GM19043 (cell line): Measurements from ENCODE around the gene DMC1.

Experiments used
- ATAC-seq: cut with Tn5 transposase; IDR thresholded peaks from one replicate; pipeline ENCODE4 v1.9.1; 2021; ENCODE audit warnings: low read depth; ENCODE audit not compliant: unreplicated experiment

The DMC1 gene

DNA sequence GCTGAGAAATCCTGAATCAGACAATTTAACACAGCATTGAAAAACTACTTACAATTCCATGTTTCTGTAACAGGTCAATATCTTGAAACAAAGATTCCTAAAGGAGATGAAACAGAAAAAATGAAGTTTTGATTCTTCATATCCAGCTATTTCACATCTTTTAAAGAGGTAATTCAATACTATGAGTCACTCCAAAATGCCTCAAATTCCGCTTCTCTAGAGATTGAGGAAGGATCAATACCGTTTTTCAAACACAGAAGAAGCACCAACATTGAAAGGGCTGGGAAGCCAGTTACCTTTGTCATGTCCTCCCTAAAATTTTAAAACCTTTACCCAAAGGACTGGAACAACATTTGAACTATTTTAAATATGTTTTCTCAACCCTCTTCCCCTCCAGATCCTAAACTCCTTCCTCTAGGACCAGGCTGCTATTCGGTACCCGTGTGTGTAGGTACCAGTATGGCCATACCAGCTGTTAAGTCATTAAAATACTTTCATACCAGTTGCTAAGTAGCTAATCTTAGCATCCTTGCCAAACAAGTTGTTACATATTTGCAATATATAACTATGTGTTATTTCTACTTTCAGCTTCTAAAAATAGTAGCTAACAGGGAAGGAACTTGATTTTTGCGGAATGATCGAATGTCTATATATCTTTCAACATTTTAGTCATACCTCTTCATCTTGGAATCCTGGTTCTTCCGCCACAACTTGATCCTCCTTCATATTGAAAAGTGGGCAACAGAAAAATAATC, 2.3 kb downstream of the DMC1 start:
- ATAC-seq, result no peak

DNA sequence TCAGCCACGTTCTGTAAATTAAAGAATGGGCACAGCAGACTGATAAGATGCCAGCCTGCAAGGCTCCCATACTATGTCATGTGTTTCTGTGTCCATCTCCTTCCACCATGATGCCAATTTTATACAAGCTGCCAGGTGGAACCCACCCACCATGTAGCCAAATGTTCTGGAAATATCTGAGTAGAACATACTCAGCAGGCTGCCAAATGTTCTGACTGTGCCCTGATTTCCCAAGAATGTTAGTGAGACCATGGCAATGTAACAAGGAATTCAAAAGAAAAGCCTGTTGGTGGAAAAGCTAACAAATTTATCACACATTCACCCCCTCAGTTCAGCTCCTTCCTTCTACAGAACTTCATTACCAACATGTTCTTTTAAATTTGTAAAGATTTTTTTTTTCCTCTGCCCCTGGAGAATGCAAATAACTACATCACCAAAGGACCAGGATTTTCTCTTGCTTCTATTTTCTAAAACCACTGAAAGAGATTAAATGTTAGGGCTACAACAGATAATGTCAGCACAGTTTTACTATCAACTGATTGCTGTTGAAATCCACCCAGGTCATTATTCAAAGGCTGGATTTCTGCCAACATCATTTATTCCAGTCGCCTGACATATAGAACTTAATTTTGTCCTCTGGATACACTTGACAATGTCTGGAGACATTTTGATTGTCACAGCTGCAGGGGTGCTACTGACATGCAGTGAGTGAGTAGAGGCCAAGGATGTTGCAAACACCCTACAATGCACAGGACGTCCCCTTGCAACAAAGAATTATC, 3.1 kb downstream of the DMC1 start:
- no peak for ATAC-seq

- no peak for ATAC-seq
Measured at GRCh38 chr22:38565441-38565840, 4.5 kb downstream of the DMC1 start.

DNA sequence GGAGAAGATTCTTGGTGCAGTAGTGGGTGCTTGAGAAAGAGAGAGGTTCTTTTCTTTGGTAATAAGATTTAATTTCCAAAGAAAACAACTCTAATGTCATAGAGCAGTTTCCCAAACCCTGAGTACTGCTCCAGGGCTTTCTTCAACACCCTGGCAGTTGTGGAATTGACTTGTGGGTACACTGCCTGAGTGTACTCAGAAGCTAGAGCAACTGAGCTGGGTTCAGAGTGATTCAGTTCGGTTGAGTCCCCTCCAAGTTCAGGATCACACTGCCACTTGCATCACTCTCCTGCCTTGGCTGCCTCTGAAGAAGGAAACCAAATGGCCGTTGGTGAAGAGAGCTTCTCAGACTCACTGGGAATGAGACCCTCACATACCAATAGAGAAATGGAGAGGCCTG, 5.3 kb downstream of the DMC1 start:
- no peak for ATAC-seq

DNA sequence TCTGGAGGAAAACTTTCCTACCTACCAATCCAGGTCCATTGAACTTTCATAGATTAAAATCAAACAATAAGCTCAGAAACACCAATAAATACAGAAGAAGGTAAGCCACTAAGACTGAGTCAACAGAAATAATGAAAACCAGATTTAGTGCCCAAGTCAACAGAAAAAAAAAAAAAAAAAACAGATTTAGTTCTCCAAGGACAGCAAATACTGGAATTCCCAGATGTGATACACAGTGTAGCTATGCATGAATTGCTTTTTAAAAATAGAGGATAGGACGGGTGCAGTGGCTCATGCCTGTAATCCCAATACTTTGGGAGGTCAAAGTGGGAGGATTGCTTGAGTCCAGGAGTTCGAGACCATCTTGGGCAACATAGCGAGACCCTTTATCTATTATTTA, 15.7 kb downstream of the DMC1 start:
- ATAC-seq, result no peak

GRCh38 chr22:38549101-38549894, 20.7 kb downstream of the DMC1 start:
- ATAC-seq, result no peak

DNA sequence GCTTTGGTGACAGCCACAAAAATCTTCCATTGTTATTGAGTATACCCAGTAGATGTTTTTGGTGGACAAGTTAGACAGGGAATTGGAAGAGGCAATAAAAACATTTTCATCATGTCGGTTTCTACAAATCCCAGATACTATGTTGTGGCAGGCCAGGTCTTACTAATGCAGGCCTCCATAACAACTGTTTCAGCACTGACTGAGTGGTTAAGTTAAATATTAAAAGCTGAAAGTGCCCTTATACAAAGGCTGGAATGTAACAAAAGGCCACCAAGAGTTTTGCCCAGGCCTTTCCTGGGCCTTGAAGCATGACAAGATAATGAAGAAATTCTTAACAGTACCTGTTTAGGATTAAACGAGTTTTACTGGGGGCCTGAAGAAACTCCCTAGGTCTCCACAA, 29.3 kb downstream of the DMC1 start:
- no peak for ATAC-seq

DNA sequence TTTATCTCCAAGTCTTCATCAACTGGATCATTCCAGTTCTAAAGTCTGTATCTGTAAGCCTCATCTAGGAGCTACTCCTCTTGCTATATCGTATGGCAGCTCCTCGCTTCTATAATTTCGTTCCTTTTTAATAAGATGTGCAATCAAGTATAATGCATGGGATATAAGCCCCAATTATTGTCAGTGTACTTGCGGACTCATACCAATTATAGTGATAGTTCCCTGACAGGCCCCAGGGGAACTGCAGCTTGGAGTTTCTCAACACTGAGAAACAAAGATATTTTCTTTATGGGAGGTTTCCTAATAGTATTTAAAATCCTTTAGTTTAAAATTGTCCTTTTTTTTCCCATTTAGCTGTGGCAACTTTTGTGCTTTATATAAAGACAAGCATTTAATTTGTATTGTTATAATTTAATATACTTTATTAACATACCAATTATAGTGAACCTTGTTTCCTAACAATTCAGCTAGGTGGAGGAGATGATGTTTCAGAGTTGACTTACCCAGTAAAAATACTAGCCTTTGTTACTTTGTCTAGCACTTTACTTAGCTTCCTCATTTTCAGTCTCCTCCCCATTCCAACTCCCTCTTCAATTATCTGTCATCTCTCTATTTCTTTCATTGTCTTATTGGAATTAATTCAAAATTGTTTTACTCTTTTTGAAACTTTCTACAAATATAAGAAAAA, 38.6 kb downstream of the DMC1 start:
- ATAC-seq, result no peak

- ATAC-seq, result no peak
Measured at GRCh38 chr22:38524429-38524828, 45.6 kb downstream of the DMC1 start.

- ATAC-seq, result no peak
Measured at GRCh38 chr22:38523479-38523878, 46.5 kb downstream of the DMC1 start.

DNA sequence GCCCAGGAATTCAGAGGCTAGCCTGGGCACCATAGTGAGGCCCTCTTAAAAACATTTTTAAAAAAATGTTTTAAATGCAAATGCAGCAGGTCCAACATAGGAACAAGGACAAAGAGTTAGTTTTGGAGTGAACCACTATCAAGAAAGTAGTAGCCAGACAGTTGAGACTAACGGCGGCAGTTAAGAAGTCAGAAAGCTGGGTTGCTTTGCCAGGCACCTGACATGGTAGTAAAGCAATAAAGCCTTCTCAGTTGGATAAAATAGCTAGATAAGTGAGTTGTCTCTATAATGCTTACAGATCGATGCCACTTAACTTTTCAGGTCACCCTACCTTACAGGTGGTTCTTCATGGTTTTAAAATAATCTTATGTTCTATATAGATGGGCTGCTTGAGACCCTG, 47.0 kb downstream of the DMC1 start:
- no peak for ATAC-seq

DNA sequence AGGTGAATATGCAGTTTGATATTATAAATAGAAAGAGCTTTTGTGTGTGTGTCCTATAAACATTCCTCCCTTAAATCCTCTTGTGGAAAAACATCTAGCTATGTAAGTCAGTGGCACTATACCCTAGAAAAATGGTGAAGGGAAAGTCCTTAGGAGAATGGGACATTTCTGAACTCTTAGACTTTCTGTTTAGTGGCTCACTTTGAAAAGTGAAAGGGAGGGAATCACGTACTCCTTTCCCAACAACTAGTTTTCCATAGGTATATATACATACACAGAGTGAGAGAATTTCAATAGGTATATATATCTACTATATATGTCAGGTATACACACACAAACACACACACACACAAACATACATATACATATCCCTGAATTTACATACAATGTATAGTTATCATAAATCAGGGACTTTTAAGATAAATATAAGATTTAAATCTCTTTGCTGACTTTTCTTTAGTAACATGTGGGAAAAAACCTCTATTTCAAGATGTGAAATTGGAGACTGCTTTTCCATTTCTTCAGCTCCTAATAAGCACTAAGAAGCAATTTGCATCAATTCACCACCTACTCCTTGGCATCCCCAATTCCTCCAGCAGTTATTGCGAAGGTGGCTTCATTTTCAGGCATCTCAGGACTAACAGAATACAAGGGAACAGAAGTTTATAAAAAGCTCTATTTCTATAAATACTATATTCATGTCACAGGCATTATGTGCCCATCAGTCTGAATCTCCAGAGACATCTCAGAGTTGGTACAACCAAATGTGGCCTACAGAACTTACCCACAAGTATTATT, 50.3 kb downstream of the DMC1 start:
- ATAC-seq, result no peak

GRCh38 chr22:38518620-38519019, 51.4 kb downstream of the DMC1 start:
- ATAC-seq, result no peak

DNA sequence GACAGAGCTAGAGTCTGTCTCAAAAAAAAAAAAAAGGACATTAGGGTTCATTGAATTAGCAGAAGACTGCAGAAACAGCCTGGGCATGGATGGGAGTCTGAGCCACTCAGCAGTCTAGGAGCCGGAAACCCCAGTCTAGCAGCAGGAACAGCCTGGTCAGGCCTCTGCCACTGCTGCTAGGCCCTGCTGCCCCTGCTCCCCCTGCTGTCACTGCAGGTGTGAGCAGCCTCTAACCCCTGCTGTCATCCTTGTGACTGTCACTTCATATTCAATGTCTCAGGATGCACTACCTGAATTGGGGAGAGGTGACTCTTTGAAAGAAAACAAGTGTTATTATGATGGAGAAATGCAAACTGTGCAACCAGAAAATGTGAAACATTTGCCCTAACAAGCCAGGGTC, 56.9 kb downstream of the DMC1 start:
- ATAC-seq, result no peak

- ATAC-seq, result no peak
Measured at GRCh38 chr22:38510416-38510970, 59.5 kb downstream of the DMC1 start.

- ATAC-seq, result peak; percentile 81
Measured at GRCh38 chr22:38506118-38506962, 63.6 kb downstream of the DMC1 start, which contains the start of gene DDX17. Gene DDX17 (minus strand): TSS chr22:38506311.

DNA sequence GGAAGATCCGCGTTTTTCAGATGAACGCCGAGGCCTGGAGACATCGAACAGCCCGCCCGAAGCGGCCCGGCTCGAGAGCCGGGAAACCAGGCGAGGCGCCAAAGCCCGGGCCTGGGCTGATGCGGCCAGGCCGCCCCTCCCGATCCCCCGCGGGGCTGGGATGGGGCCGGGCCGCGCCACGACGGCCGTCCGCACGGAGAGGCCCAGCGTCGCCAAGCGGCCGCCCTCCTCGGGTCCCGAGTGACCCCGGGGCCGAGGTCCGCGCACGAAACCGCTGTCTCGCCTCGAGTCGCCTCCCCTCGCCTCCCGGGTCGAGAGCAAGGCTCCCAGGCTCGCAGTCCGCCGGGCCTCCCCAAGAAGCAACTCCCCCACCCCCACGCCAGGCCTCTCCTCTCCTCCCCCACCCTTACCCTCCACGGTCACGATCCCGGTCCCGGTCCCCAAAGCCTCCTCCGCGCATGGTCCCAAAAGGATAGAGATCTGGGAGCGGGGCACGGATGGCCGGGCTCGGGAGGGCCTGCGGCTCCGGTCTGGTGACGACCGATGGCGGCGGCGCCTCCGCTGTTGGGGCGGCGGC, 64.4 kb downstream of the DMC1 start:
- ATAC-seq, result no peak
